H1 (cell line): ENCODE data around the gene CACNA1E. TPM values are rescaled to one million over a fixed set of nuclear protein-coding genes. Genes with fewer than 3 reads are reported as not detected.

Experiments
- CTCF ChIA-PET: fragments of 300-600 bp; sonication (Branson Sonifier 250); formaldehyde crosslinking; loops from one replicate; lab custom pipeline; 2021; ENCODE audit not compliant: partially characterized antibody; lab: Charles Lee
- POLR2A ChIA-PET: fragments of 300-600 bp; sonication (Branson Sonifier 250); formaldehyde crosslinking; loops from one replicate; lab custom pipeline; 2021; ENCODE audit warnings: inconsistent platforms; ENCODE audit not compliant: partially characterized antibody; lab: Charles Lee
- DNase-seq, 2 experiments: peaks; one replicate each; pipeline versions ENCODE4 v3.0.0 to v3.0.0-alpha.2; 2010 to 2022; ENCODE audit warnings: low spot score in 2 of 2, low read depth in 1 of 2, mixed read lengths in 1 of 2
- FAIRE-seq: peaks from 2 replicates; lab custom pipeline; 2011; peaks lifted over from hg19 to GRCh38; lab: Jason Lieb, UNC
- H2AFZ ChIP-seq: 2 replicates; pipeline ENCODE4 v1.8.1; 2012; ENCODE audit warnings: low read length, inconsistent platforms
- H2AK5ac ChIP-seq: 2 replicates; pipeline ENCODE4 v1.6.1; 2013; ENCODE audit warnings: low read depth, low read length
- H2BK120ac ChIP-seq: replicated peaks from 2 replicates; pipeline ENCODE3; 2013; ENCODE audit warnings: low read depth, low read length, inconsistent platforms
- H2BK12ac ChIP-seq: 2 replicates; pipeline ENCODE4 v1.6.1; 2013; ENCODE audit warnings: low read depth, low read length
- H2BK15ac ChIP-seq: 2 replicates; pipeline ENCODE4 v1.6.1; 2013; ENCODE audit warnings: low read length
- H2BK20ac ChIP-seq: 2 replicates; pipeline ENCODE4 v1.6.1; 2013; ENCODE audit warnings: low read length
- H2BK5ac ChIP-seq: 2 replicates; pipeline ENCODE4 v1.6.1; 2013; ENCODE audit warnings: low read depth, low read length
- H3K14ac ChIP-seq: 2 replicates; pipeline ENCODE4 v1.6.1; 2013; ENCODE audit warnings: inconsistent platforms; ENCODE audit not compliant: insufficient read length
- H3K18ac ChIP-seq: 2 replicates; pipeline ENCODE4 v1.6.1; 2013; ENCODE audit warnings: low read length; ENCODE audit errors: extremely low read depth
- H3K23ac ChIP-seq: 2 replicates; pipeline ENCODE4 v1.6.1; 2013; ENCODE audit warnings: inconsistent platforms; ENCODE audit not compliant: insufficient read length
- H3K23me2 ChIP-seq: 2 replicates; pipeline ENCODE4 v1.6.1; 2013; ENCODE audit warnings: low read depth, low read length
- H3K27ac ChIP-seq: 2 replicates; pipeline ENCODE4 v1.6.1; 2011; ENCODE audit warnings: low read depth, low read length, inconsistent platforms
- H3K27me3 ChIP-seq, 4 experiments: replicated peaks in 1 of 4; 1 replicate in 1 of 4; 2 replicates in 3 of 4; pipeline versions ENCODE4 v1.6.1 to v1.8.1; 2011 to 2013; ENCODE audit warnings: low read length in 3 of 4, mild to moderate bottlenecking in 3 of 4, inconsistent platforms in 2 of 4, mixed read lengths in 2 of 4, moderate library complexity in 1 of 4; ENCODE audit not compliant: control insufficient read depth in 3 of 4, insufficient read depth in 3 of 4; ENCODE audit errors: extremely low read depth in 1 of 4
- H3K36me3 ChIP-seq, 4 experiments: 2 replicates each; pipeline versions ENCODE4 v1.6.1 to v1.8.1; 2011 to 2013; ENCODE audit warnings: mild to moderate bottlenecking in 4 of 4, low read length in 3 of 4, moderate library complexity in 2 of 4, control low read depth in 1 of 4, inconsistent platforms in 1 of 4; ENCODE audit not compliant: insufficient read depth in 4 of 4, control insufficient read depth in 2 of 4
- H3K4ac ChIP-seq: replicated peaks from 2 replicates; pipeline ENCODE3; 2013; ENCODE audit warnings: low read length, low read depth, mixed read lengths, inconsistent platforms; ENCODE audit not compliant: insufficient read length
- H3K4me1 ChIP-seq, 4 experiments: replicated peaks in 1 of 4; 1 replicate in 1 of 4; 2 replicates in 3 of 4; pipeline versions ENCODE4 v1.6.1 to v1.8.1; 2011 to 2013; ENCODE audit warnings: low read length in 3 of 4, inconsistent platforms in 2 of 4, mixed read lengths in 1 of 4; ENCODE audit not compliant: insufficient read depth in 4 of 4, control insufficient read depth in 3 of 4
- H3K4me2 ChIP-seq, 2 experiments: 2 replicates each; pipeline versions ENCODE4 v1.6.1 to v1.8.1; 2011 to 2013; ENCODE audit warnings: low read depth in 2 of 2, low read length in 2 of 2, control low read depth in 1 of 2, inconsistent platforms in 1 of 2, mild to moderate bottlenecking in 1 of 2; ENCODE audit not compliant: insufficient read depth in 1 of 2
- H3K4me3 ChIP-seq, 4 experiments: fragments of 200-600, 300-600 bp in 1 of 4; sonication (generic), shearing (Covaris generic), sonication (Bioruptor Twin) in 1 of 4; 2 replicates each; pipeline versions ENCODE4 v1.5.1 to v1.8.1; 2011 to 2016; ENCODE audit warnings: low read length in 4 of 4, low read depth in 3 of 4, control low read depth in 2 of 4, inconsistent platforms in 2 of 4, mild to moderate bottlenecking in 2 of 4, mixed read lengths in 1 of 4, moderate library complexity in 1 of 4; ENCODE audit not compliant: insufficient read depth in 2 of 4; ENCODE audit errors: extremely low read depth in 1 of 4
- H3K56ac ChIP-seq: replicated peaks from 2 replicates; pipeline ENCODE3; 2013; ENCODE audit warnings: low read depth, mild to moderate bottlenecking, mixed read lengths, low read length, inconsistent platforms; ENCODE audit not compliant: insufficient read length
- H3K79me1 ChIP-seq: 2 replicates; pipeline ENCODE4 v1.6.1; 2013; ENCODE audit warnings: low read depth, low read length, control low read depth
- H3K79me2 ChIP-seq, 2 experiments: 2 replicates each; pipeline versions ENCODE4 v1.6.1 to v1.8.1; 2012 to 2013; ENCODE audit warnings: low read length in 2 of 2, mild to moderate bottlenecking in 2 of 2, inconsistent platforms in 1 of 2; ENCODE audit not compliant: insufficient read depth in 2 of 2, control insufficient read depth in 1 of 2
- H3K9ac ChIP-seq, 4 experiments: replicated peaks in 1 of 4; 1 replicate in 1 of 4; 2 replicates in 3 of 4; pipeline versions ENCODE4 v1.6.1 to v1.8.1; 2011 to 2013; ENCODE audit warnings: low read depth in 3 of 4, low read length in 3 of 4, control low read depth in 2 of 4, mild to moderate bottlenecking in 2 of 4, moderate library complexity in 2 of 4, inconsistent platforms in 1 of 4; ENCODE audit errors: extremely low read depth in 1 of 4
- H3K9me3 ChIP-seq, 2 experiments: 2 replicates each; pipeline versions ENCODE4 v1.6.1 to v1.8.1; 2012 to 2013; ENCODE audit warnings: mild to moderate bottlenecking in 2 of 2, moderate library complexity in 2 of 2, control low read depth in 1 of 2, inconsistent platforms in 1 of 2, low read depth in 1 of 2, low read length in 1 of 2, mixed read lengths in 1 of 2; ENCODE audit not compliant: insufficient read depth in 2 of 2
- H4K20me1 ChIP-seq, 2 experiments: replicated peaks in 1 of 2; 2 replicates each; pipeline versions ENCODE3 to v1.8.1; 2011 to 2013; ENCODE audit warnings: inconsistent platforms in 2 of 2, low read length in 2 of 2, mild to moderate bottlenecking in 1 of 2; ENCODE audit not compliant: insufficient read depth in 2 of 2, control insufficient read depth in 1 of 2
- H4K5ac ChIP-seq: 2 replicates; pipeline ENCODE4 v1.6.1; 2013; ENCODE audit warnings: low read length, low read depth, mixed read lengths, inconsistent platforms; ENCODE audit not compliant: insufficient read length
- H4K8ac ChIP-seq: 2 replicates; pipeline ENCODE4 v1.8.0; 2013; ENCODE audit warnings: mild to moderate bottlenecking, moderate library complexity, low read length, inconsistent platforms; ENCODE audit not compliant: insufficient read depth; ENCODE audit errors: extremely low read depth
- H4K91ac ChIP-seq: replicated peaks from 2 replicates; pipeline ENCODE3; 2013; ENCODE audit warnings: low read length, mixed read lengths, inconsistent platforms; ENCODE audit not compliant: insufficient read length
- JUN ChIP-seq: IDR thresholded peaks from 2 replicates; pipeline ENCODE4 v1.6.1; 2011; ENCODE audit warnings: low read depth, mild to moderate bottlenecking, improper control_type of control experiment, low read length
- POLR2A ChIP-seq, 2 experiments: IDR thresholded peaks; 1 replicate in 1 of 2; 2 replicates in 1 of 2; pipeline ENCODE4 v1.6.1; 2011; ENCODE audit warnings: low read depth in 2 of 2, low read length in 2 of 2, mild to moderate bottlenecking in 2 of 2; ENCODE audit errors: control extremely low read depth in 1 of 2
- TAF1 ChIP-seq: IDR thresholded peaks from 2 replicates; pipeline ENCODE4 v1.6.1; 2011; ENCODE audit warnings: mild to moderate bottlenecking, low read depth, low read length
- WGBS, 2 experiments: shearing (Covaris generic) in 1 of 2; methylation state at CpG; one replicate each; pipeline versions ENCODE4 v1.1.6 to v1.1.7; 2013 to 2015; ENCODE audit warnings: low lambda C conversion rate in 2 of 2, mixed read lengths in 2 of 2, inconsistent platforms in 1 of 2, low coverage in 1 of 2, missing lambda C conversion rate in 1 of 2; ENCODE audit not compliant: insufficient replicate concordance in 2 of 2, insufficient coverage in 1 of 2, insufficient read length in 1 of 2; ENCODE audit errors: extremely low coverage in 1 of 2, missing lambda C conversion rate in 1 of 2; 5-methylcytosine and 5-hydroxymethylcytosine counted together
- polyA plus RNA-seq, 7 experiments: library from polyadenylated mRNA; depleted of rRNA in 3 of 7; stranded (reverse) in 5 of 7; unstranded in 2 of 7; fragments of >200 nt in 5 of 7; fragments of 200-250 nt in 2 of 7; gene quantifications; 1 replicate in 5 of 7; 2 replicates in 1 of 7; 4 replicates in 1 of 7; pipeline versions ENCODE4 v1.2.1 to v1.2.3, GENCODE V29; 2011 to 2013; ENCODE audit warnings: missing spikeins in 2 of 7, mixed read lengths in 2 of 7
- total RNA-seq: library from RNA; stranded (reverse); fragmentation: NEBNext Ultra II Directional; extraction: Animal tissue kit (Norgen Biotek cat#: 25700); gene quantifications from 2 replicates; pipeline ENCODE4 v1.2.1, GENCODE V29; 2021

The CACNA1E gene
- total and polyA plus RNA-seq, 2 of the 8 experiments (the other 6 are each of a cell fraction or from before 2014, with no cell fraction given): 0.98 to 1.3 TPM

- Histone ChIP-seq H3K36me3 (no peaks in the 10 kb centered on the region), H3K9me3 (no peaks in the 10 kb centered on the region), H4K5ac (no peak overlapping the region), H4K91ac (no peak overlapping the region), H3K4me2 (no peak overlapping the region), H2BK5ac (no peak overlapping the region), H2AFZ (no peak overlapping the region), H3K56ac (no peak overlapping the region), H2AK5ac (no peak overlapping the region), H3K9ac (no peak overlapping the region), H3K23me2 (no peaks in the 10 kb centered on the region), H3K4me1 (peaks cover 0 to 5% (median 3%) of the 10 kb centered on the region in 4 experiments; a peak in 5 of 7 replicates), H2BK120ac (no peak overlapping the region), H3K18ac (no peak overlapping the region), H3K4me3 (no peak overlapping the region), H4K8ac (no peak overlapping the region), H3K79me2 (no peaks in the 10 kb centered on the region), H2BK12ac (no peak overlapping the region), H3K27me3 (no peaks in the 10 kb centered on the region; a peak in 1 of 7 replicates), H2BK15ac (no peak overlapping the region), H2BK20ac (no peak overlapping the region), H3K23ac (no peak overlapping the region), H3K14ac (no peak overlapping the region), H3K79me1 (no peaks in the 10 kb centered on the region), H3K4ac (no peak overlapping the region), H3K27ac (no peak overlapping the region), H4K20me1 (no peaks in the 10 kb centered on the region)
- FAIRE-seq (no peak), DNase-seq (no peak)
- ChIA-PET POLR2A (no interaction called here), CTCF (interaction anchor here (0.6 to 1.5 kb wide), 6 partner anchors 14 to 131 kb away, joined by 3 read pairs; no protein-coding TSS in a partner anchor)
- no peak for TF ChIP-seq JUN
- TF ChIP-seq POLR2A (IDR thresholded peaks at IDR 0.05; ENCODE audit: control extremely low read depth in 1 of 2, low read depth in 2 of 2, low read length in 2 of 2): no peak
- TF ChIP-seq TAF1: no peak
- 88% methylated on average over 4 of the region's 4 CpGs; no CpG with 5 or more reads in 1 of the 2 experiments for WGBS, 2 experiments
Measured at GRCh38 chr1:181554465-181554864, 71.1 kb downstream of the CACNA1E start.
